Kidney capillary endothelial cell (primary cell): Measurements from ENCODE around the gene HCAR2.
"Not testable (repeated sequence)": the region's sequence is repeated elsewhere in the genome, so short reads cannot be mapped to it uniquely, and the experiment has no call there.

ENCODE experiments used
- DNase-seq: peaks from one replicate; pipeline ENCODE4 v3.0.0-alpha.2; 2018; ENCODE audit warnings: low spot score

HCAR2 gene

GRCh38 chr12:122702890-122703611, at the start of gene HCAR2:
Gene HCAR2 (minus strand): TSS chr12:122703357. CDS start chr12:122703283, 74 bp downstream.
- not testable (repeated sequence) for DNase-seq

- peak; percentile 98 for DNase-seq
Observed at GRCh38 chr12:122752464-122753318, 49.5 kb upstream of the HCAR2 start, which contains the start of gene DENR. Gene DENR (plus strand): TSS chr12:122752824. CDS start chr12:122753702, 878 bp downstream.

GRCh38 chr12:122750781-122751515, 47.8 kb upstream of the HCAR2 start:
- not testable (repeated sequence) for DNase-seq

GRCh38 chr12:122749569-122750332, 46.6 kb upstream of the HCAR2 start:
- DNase-seq = no peak

- no peak for DNase-seq
Observed at GRCh38 chr12:122747224-122748135, 44.3 kb upstream of the HCAR2 start.

GRCh38 chr12:122743895-122744525, 40.9 kb upstream of the HCAR2 start:
- no peak for DNase-seq

- DNase-seq = no peak
Observed at GRCh38 chr12:122740351-122740750, 37.2 kb upstream of the HCAR2 start.

- no peak for DNase-seq
Observed at GRCh38 chr12:122738571-122738970, 35.4 kb upstream of the HCAR2 start.

GRCh38 chr12:122732611-122733010, 29.5 kb upstream of the HCAR2 start:
- no peak for DNase-seq

- no peak for DNase-seq
Observed at GRCh38 chr12:122732170-122732569, 29.0 kb upstream of the HCAR2 start.

GRCh38 chr12:122730215-122731014, 27.3 kb upstream of the HCAR2 start, which contains the start of gene HCAR1:
Gene HCAR1 (minus strand): TSS chr12:122730844. CDS start chr12:122730339, 505 bp downstream.
- DNase-seq = no peak

GRCh38 chr12:122729583-122730214, 26.5 kb upstream of the HCAR2 start:
- DNase-seq = no peak

GRCh38 chr12:122726080-122726558, 23.0 kb upstream of the HCAR2 start:
- DNase-seq = peak; percentile 37

GRCh38 chr12:122725452-122726079, 22.4 kb upstream of the HCAR2 start:
- DNase-seq = no peak

- DNase-seq = no peak
Observed at GRCh38 chr12:122724641-122725243, 21.6 kb upstream of the HCAR2 start.

GRCh38 chr12:122722387-122722786, 19.2 kb upstream of the HCAR2 start:
- DNase-seq = no peak

GRCh38 chr12:122721057-122721545, 17.9 kb upstream of the HCAR2 start:
- DNase-seq = peak; percentile 23
